Glutamatergic neuron (in vitro differentiated cells): Measurements from ENCODE around the gene ADAMTS9. TPM values are rescaled to one million over a fixed set of nuclear protein-coding genes. Genes with fewer than 3 reads are reported as not detected.

ENCODE experiments used
- DNase-seq: peaks from one replicate; pipeline ENCODE4 v3.0.0; 2022
- H3K27ac Mint-ChIP-seq: one replicate; pipeline ENCODE4 v1.8.0; 2020; ENCODE audit warnings: mild to moderate bottlenecking, mixed read lengths, inconsistent platforms; ENCODE audit not compliant: unreplicated experiment
- H3K27me3 Mint-ChIP-seq: one replicate; pipeline ENCODE4 v1.8.0; 2020; ENCODE audit warnings: mild to moderate bottlenecking, moderate library complexity, mixed read lengths, inconsistent platforms; ENCODE audit not compliant: unreplicated experiment
- H3K36me3 Mint-ChIP-seq: one replicate; pipeline ENCODE4 v1.8.0; 2020; ENCODE audit warnings: mild to moderate bottlenecking, mixed read lengths, inconsistent platforms; ENCODE audit not compliant: unreplicated experiment
- H3K4me1 Mint-ChIP-seq: one replicate; pipeline ENCODE4 v1.8.0; 2020; ENCODE audit warnings: mild to moderate bottlenecking, low read depth, mixed read lengths, inconsistent platforms; ENCODE audit not compliant: unreplicated experiment
- H3K4me3 Mint-ChIP-seq: one replicate; pipeline ENCODE4 v1.8.0; 2020; ENCODE audit warnings: mild to moderate bottlenecking, mixed read lengths, inconsistent platforms; ENCODE audit not compliant: unreplicated experiment
- H3K9me3 Mint-ChIP-seq: one replicate; pipeline ENCODE4 v1.8.0; 2020; ENCODE audit warnings: mild to moderate bottlenecking, moderate library complexity, mixed read lengths, inconsistent platforms; ENCODE audit not compliant: unreplicated experiment
- CTCF ChIP-seq: fragments of 200-600 bp; sonication (generic); IDR thresholded peaks from one replicate; pipeline ENCODE4 v1.5.0; 2021; ENCODE audit not compliant: partially characterized antibody, unreplicated experiment
- long read RNA-seq: library from polyadenylated mRNA; unstranded; transcript quantifications from one replicate; pipeline ENCODE4 v2.0.0, GENCODE V29; 2020; ENCODE audit not compliant: unreplicated experiment
- total RNA-seq: library from RNA; stranded (reverse); fragmentation: NEBNext Ultra II Directional; extraction: Animal tissue kit (Norgen Biotek cat#: 25700); gene quantifications from one replicate; pipeline ENCODE4 v1.2.1, GENCODE V29; 2021; ENCODE audit not compliant: unreplicated experiment

Gene ADAMTS9
- 2.3 TPM for total RNA-seq
- long read RNA-seq, partial matches to known transcripts, result 0 of 1 reads
- long read RNA-seq, other reads (novel, unspliced or antisense), result 1 of 1 reads

GRCh38 chr3:64687781-64688604, at the start of gene ADAMTS9:
TSS of gene ADAMTS9 (minus strand) at chr3:64688000. CDS start at chr3:64687657, 343 bp downstream.
- H3K27ac Mint-ChIP-seq, result peak within 1 kb of the TSS; percentile 10
- TF ChIP-seq CTCF, result no peak
- H3K27me3 Mint-ChIP-seq, result peaks cover 16% of the 10 kb centered on the region
- H3K4me3 Mint-ChIP-seq, result peak within 1 kb of the TSS; percentile 94
- peak; percentile 77 for DNase-seq
- H3K4me1 Mint-ChIP-seq, result peaks cover 11% of the 10 kb centered on the region
- peaks cover 3% of the 10 kb centered on the region for H3K9me3 Mint-ChIP-seq
- H3K36me3 Mint-ChIP-seq, result no peaks in the 10 kb centered on the region

DNA sequence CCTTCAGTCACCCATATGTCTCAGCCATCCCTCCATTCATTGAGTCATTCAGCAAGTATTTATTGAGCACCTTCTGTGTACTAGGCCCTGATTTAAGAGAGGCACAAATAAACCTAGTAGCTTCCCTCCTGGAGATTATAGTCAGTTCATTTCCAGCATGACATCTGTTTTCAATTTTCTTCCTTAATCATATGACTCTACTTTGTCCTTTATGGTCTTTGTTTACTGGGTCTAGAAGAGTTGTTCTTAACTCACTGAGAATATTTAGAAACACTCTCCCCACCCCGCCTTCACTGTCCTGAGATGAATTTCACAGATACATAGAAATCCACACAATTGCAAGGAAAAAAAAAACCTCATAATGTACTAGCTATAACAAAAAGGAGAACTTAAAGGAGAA, 44.8 kb upstream of the ADAMTS9 start:
- H3K27ac Mint-ChIP-seq, result no peak overlapping the region
- H3K4me1 Mint-ChIP-seq, result no peaks in the 10 kb centered on the region
- no peak overlapping the region for H3K4me3 Mint-ChIP-seq
- no peak for DNase-seq
- no peaks in the 10 kb centered on the region for H3K36me3 Mint-ChIP-seq
- TF ChIP-seq CTCF, result no peak
- no peaks in the 10 kb centered on the region for H3K9me3 Mint-ChIP-seq
- no peaks in the 10 kb centered on the region for H3K27me3 Mint-ChIP-seq

DNA sequence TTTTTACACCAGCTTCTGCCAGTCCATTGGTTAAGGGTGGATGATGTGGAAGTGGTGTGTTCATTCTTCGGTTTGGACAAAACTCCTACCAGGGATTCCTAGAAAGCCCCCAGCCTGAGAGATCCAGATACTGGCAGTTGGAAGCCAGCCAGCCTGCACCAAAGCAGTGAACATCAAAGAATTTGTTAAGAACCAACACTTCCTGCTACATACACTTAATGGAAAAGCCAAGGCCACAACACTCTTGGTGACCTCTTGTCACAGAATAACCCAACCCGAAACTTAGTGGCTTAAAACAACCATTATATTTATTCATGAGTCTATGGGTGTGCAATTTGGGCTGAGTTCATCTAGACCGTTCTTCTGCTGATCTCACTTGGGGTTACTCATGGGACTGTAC, 42.9 kb upstream of the ADAMTS9 start:
- TF ChIP-seq CTCF, result no peak
- Mint-ChIP-seq H3K4me1 (peaks cover 6% of the 10 kb centered on the region), H3K36me3 (no peaks in the 10 kb centered on the region), H3K27ac (no peak overlapping the region), H3K27me3 (peaks cover 3% of the 10 kb centered on the region), H3K9me3 (peaks cover 4% of the 10 kb centered on the region), H3K4me3 (no peak overlapping the region)
- DNase-seq, result no peak

- Mint-ChIP-seq H3K4me3 (no peak overlapping the region), H3K36me3 (peaks cover 5% of the 10 kb centered on the region), H3K27me3 (peaks cover 3% of the 10 kb centered on the region), H3K4me1 (peaks cover 20% of the 10 kb centered on the region), H3K27ac (no peak overlapping the region), H3K9me3 (peaks cover 4% of the 10 kb centered on the region)
- DNase-seq, result no peak
- no peak for TF ChIP-seq CTCF
Measured at GRCh38 chr3:64728994-64729393, 41.2 kb upstream of the ADAMTS9 start.

DNA sequence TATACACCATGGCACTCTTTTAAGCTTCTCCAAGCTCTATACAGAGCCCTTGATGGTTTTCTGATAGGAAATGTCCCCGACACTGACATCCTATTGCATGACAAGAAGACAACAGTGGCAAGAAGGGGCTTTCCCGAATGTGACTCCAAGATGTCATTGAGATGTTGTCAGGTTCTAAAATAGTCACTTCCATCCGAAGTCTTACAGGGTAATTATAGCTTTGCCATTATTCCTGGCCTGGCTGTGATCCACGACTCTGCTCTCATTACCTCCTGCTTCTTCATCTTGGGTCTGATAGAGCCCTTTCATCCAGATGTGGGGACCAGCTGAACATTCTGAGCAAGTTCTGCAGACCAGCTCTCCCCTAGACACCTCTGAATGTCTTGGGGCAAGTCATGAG, 40.6 kb upstream of the ADAMTS9 start:
- peaks cover 4% of the 10 kb centered on the region for H3K9me3 Mint-ChIP-seq
- H3K4me1 Mint-ChIP-seq, result peaks cover 20% of the 10 kb centered on the region
- no peak for TF ChIP-seq CTCF

More for the DNA sequence above, 40.6 kb upstream of the ADAMTS9 start:
- peaks cover 3% of the 10 kb centered on the region for H3K27me3 Mint-ChIP-seq
- H3K36me3 Mint-ChIP-seq, result peaks cover 5% of the 10 kb centered on the region
- H3K4me3 Mint-ChIP-seq, result no peak overlapping the region
- no peak overlapping the region for H3K27ac Mint-ChIP-seq
- no peak for DNase-seq
